GM12872 (cell line): Measurements from ENCODE around the gene DNAJC15.

Experiments used
- TF ChIP-seq, protein P1 (sequence below): IDR thresholded peaks from 3 replicates; pipeline ENCODE4 v1.5.1; 2011; ENCODE audit warnings: low read depth, mild to moderate bottlenecking, low read length, moderate library complexity; ENCODE audit not compliant: insufficient read depth

DNAJC15 gene

DNA sequence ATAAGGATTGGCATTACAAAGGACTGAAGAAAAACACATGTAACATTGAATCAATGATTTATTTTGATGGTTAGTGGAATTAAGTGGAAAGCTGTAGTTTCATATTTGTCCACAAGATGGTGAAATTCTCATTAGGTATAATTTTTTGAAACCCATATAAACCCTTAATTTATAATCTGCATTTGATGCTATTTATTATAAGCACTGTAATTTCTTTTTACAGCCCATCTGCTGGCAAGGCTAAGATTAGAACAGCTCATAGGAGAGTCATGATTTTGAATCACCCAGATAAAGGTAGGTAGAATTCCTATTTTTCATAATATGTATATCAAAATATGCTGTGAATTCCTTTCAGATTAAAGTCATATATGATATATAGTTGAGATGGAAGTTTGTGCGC is 62.2 kb downstream of the DNAJC15 start:
- TF ChIP-seq, protein P1, sequence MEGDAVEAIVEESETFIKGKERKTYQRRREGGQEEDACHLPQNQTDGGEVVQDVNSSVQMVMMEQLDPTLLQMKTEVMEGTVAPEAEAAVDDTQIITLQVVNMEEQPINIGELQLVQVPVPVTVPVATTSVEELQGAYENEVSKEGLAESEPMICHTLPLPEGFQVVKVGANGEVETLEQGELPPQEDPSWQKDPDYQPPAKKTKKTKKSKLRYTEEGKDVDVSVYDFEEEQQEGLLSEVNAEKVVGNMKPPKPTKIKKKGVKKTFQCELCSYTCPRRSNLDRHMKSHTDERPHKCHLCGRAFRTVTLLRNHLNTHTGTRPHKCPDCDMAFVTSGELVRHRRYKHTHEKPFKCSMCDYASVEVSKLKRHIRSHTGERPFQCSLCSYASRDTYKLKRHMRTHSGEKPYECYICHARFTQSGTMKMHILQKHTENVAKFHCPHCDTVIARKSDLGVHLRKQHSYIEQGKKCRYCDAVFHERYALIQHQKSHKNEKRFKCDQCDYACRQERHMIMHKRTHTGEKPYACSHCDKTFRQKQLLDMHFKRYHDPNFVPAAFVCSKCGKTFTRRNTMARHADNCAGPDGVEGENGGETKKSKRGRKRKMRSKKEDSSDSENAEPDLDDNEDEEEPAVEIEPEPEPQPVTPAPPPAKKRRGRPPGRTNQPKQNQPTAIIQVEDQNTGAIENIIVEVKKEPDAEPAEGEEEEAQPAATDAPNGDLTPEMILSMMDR = peak; percentile 35; the same call in 1 of the 3 replicates

DNA sequence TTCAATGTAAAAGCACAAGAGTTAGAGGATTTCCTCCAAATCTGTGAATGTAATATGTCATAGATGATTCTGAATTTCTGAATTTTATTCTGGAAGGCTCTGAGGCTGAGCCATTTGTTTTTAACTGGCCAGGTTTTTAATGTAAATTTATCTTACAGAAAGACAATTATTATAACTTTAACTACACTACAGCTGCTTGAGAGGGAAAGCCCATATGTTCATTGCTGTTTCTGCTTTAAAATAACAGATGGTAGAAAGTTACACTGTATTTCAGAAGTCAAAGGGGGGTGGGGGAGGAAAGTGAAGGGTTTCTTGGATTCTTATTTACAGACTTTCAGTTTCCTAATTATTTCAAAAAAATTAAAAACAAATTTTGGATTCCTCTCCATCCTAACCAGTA is 62.8 kb downstream of the DNAJC15 start:
- TF ChIP-seq, protein P1 = no peak

GRCh38 chr13:43088093-43088511 is 64.7 kb downstream of the DNAJC15 start:
- TF ChIP-seq, protein P1 = no peak

DNA sequence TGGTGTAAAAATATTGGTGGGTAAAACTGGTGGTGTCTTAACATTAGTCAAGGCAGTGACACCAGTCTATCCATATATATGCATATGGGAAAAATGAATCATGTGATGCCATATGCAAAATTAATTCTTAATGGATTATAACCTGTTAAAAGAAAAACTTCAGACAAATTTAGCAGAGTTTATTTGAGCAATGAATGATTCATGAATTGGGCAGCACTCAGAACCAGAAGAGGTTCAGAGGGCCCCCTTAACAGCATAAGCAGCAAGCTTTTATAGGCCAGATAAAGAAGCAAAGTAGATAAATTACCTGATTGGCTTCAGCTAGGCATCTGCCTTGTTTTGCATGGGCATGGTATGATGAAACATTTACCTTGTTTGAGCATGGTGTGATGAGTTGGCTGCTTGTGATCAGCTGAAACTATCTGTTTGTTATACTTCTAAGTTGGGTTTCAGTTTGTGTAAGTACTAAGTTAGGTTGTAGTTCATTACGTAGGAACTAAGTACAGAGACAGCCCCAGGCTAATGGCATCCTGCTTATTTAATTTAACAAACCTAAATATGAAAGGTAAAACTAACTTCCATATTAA is 66.6 kb downstream of the DNAJC15 start:
- TF ChIP-seq, protein P1 = no peak

- TF ChIP-seq, protein P1 = no peak
Measured at GRCh38 chr13:43094901-43095300, 71.5 kb downstream of the DNAJC15 start.

- TF ChIP-seq, protein P1 = no peak
Measured at GRCh38 chr13:43095771-43096719, 72.7 kb downstream of the DNAJC15 start.

GRCh38 chr13:43100667-43101066 is 77.3 kb downstream of the DNAJC15 start:
- TF ChIP-seq, protein P1 = no peak
